Testis (tissue), 2 donors: ENCODE data around the gene CXCR5.

Source experiments
- CTCF ChIP-seq, 3 experiments: fragments of 450-650 bp in 2 of 3; fragments of 200-600 bp in 1 of 3; sonication (generic) in 1 of 3; IDR thresholded peaks; one replicate each; pipeline ENCODE4 v1.5.1; 2016 to 2019; ENCODE audit warnings: antibody characterized with exemption in 3 of 3, mild to moderate bottlenecking in 2 of 3, moderate library complexity in 1 of 3
- POLR2A ChIP-seq: fragments of 450-650 bp; IDR thresholded peaks from one replicate; pipeline ENCODE4 v1.6.1; 2017; ENCODE audit warnings: antibody characterized with exemption, mild to moderate bottlenecking, moderate library complexity

- TF ChIP-seq CTCF (IDR thresholded peaks at IDR 0.05) (no peak), POLR2A (no peak)
Observed at GRCh38 chr11:118922745-118923627, 39.3 kb downstream of the CXCR5 start.
